ENCODE results near the gene TMEM181.

Gene TMEM181

Small RNAs within 50 kb of the gene (small RNA-seq; reads per million reads assigned to genes)
- gene MIR7161: 0 reads per million in 2 experiments
